Iris pigment epithelial cell (primary cell): ENCODE results near the gene TAF7L.

Experiments
- DNase-seq: peaks from one replicate; pipeline ENCODE4 v3.0.0-alpha.2; 2011; ENCODE audit warnings: low read depth

The TAF7L gene

DNA sequence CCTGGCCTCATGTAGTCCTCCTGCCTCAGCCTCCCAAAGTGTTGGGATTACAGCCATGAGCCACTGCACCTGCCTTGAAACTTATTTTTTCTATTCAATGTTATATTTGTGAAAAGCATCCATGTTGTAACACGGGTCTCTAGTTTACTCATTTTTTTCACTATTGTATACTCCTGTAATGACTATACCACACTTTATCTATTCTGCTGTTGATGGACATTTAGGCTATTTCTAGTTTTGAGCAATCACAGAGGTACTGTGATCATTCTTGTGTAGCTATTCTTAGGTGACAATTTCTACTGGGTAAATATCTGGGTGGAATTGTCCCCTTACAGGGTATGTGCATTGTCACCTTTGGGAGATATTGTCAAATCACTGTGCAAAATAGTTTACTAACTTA, 67.9 kb downstream of the TAF7L start:
- no peak for DNase-seq

DNA sequence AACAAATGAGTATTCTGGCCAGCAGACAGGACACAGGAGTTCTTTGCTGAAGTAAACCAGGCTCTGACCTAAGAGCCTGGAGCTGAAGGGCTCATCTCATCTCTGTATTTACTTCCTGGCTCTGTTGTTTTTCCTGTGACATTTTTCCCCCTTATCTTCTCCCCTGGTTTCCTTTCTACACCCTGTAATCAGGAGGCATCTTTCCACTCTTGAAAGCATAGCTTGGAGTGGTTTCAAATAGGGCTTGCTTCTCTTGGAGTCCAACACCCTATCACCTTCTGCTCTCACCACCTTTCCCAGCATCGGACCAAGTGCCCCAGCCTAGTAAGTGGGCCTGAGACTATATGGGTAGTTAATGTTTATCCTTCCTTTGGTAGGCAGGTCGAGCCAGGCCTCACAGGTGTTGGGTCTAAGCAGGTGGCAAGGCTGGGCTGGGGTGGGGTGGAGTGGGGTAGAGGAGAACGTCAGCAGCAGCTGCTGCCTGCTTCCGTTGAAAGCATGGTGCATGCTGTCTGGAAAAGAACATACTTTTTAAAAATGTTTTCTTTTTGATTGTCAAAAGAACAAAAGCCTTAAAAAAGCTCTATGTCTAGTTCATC, 70.4 kb downstream of the TAF7L start:
- DNase-seq = no peak

DNA sequence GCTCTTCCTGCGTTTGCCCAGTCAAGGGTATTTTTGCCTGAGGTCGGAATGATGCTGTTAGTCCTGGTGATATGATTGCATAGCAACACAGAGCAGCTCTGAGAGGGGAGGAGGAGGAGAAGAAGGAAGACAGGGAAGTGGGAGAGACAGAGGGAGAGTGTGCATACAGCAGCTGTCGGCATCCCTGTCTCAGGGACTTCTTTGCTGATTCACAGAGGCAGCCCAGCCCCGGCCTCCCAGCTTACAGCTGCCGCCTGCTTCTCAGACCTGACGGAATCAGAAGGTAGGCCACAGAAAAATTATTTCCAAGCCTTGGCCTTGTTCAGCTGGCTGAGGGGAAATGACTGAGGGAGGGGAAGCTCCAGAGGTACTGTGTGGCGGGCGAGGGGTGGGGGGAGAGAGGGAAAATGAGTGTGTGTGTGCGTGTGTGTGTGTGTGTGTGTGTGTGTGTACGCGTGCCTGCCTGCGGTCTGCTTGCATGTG, 71.2 kb downstream of the TAF7L start:
- peak; percentile 53 for DNase-seq

- DNase-seq = peak; percentile 40
Measured at GRCh38 chrX:101219116-101219863, 71.8 kb downstream of the TAF7L start, which contains the start of gene DRP2. DRP2 (plus strand) TSS chrX:101219786; CDS start chrX:101231648, 11,862 bp downstream.
